Left kidney (tissue), 8 donors: ENCODE data around the gene CFH. TPM values are rescaled to one million over a fixed set of nuclear protein-coding genes. Genes with fewer than 3 reads are reported as not detected.
"Not testable (repeated sequence)": the region's sequence is repeated elsewhere in the genome, so short reads cannot be mapped to it uniquely, and the experiment has no call there.

Source experiments
- DNase-seq: peaks from one replicate; pipeline ENCODE4 v3.0.0-alpha.2; 2013
- long read RNA-seq, 8 donors: transcript quantifications; one replicate each; lab custom pipeline, GENCODE V29; 2026
- polyA plus RNA-seq: library from polyadenylated mRNA; unstranded; fragments of 120-200 nt; gene quantifications from one replicate; pipeline ENCODE4 v1.2.1, GENCODE V29; 2013; ENCODE audit not compliant: insufficient read length

CFH gene
- 34.4 TPM for polyA plus RNA-seq
- long read RNA-seq, donor 1, partial matches to known transcripts = 0 of 2 reads
- long read RNA-seq, donor 1, other reads (novel, unspliced or antisense) = 0 of 2 reads
- long read RNA-seq, donor 2, partial matches to known transcripts = 0 of 1 reads
- long read RNA-seq, donor 2, other reads (novel, unspliced or antisense) = 0 of 1 reads
- long read RNA-seq, donor 3, partial matches to known transcripts = 0 of 1 reads
- long read RNA-seq, donor 3, other reads (novel, unspliced or antisense) = 0 of 1 reads
- long read RNA-seq, donor 4 = 0 reads
- long read RNA-seq, donor 5, full-length matches to known transcripts = 4 of 9 reads
- long read RNA-seq, donor 5, partial matches to known transcripts = 5 of 9 reads
- long read RNA-seq, donor 5, other reads (novel, unspliced or antisense) = 0 of 9 reads
- long read RNA-seq, donor 6, full-length matches to known transcripts = 2 of 2 reads
- long read RNA-seq, donor 6, partial matches to known transcripts = 0 of 2 reads
- long read RNA-seq, donor 6, other reads (novel, unspliced or antisense) = 0 of 2 reads
- long read RNA-seq, donor 7, partial matches to known transcripts = 0 of 4 reads
- long read RNA-seq, donor 7, other reads (novel, unspliced or antisense) = 0 of 4 reads
- long read RNA-seq, donor 8 = 0 reads

- DNase-seq = peak; percentile 15
Measured at GRCh38 chr1:196651637-196652215, at the start of gene CFH. CFH (plus strand) TSS chr1:196652043; CDS start chr1:196652118, 75 bp downstream.

- DNase-seq = no peak
Measured at GRCh38 chr1:196603651-196604050, 48.2 kb upstream of the CFH start.

- no peak for DNase-seq
Measured at GRCh38 chr1:196607981-196608380, 43.9 kb upstream of the CFH start.

GRCh38 chr1:196608390-196609369, 43.2 kb upstream of the CFH start, which contains the start of gene KCNT2:
KCNT2 (minus strand) TSS chr1:196608440; CDS start chr1:196608309, 131 bp downstream.
- peak; percentile 91 for DNase-seq

- DNase-seq = peak; percentile 7
Measured at GRCh38 chr1:196609370-196609737, 42.5 kb upstream of the CFH start.

GRCh38 chr1:196611873-196612272, 40.0 kb upstream of the CFH start:
- no peak for DNase-seq

GRCh38 chr1:196619721-196620120, 32.1 kb upstream of the CFH start:
- no peak for DNase-seq

- no peak for DNase-seq
Measured at GRCh38 chr1:196623079-196623478, 28.8 kb upstream of the CFH start.

GRCh38 chr1:196628838-196629237, 23.0 kb upstream of the CFH start:
- no peak for DNase-seq

GRCh38 chr1:196637606-196638005, 14.2 kb upstream of the CFH start:
- no peak for DNase-seq

GRCh38 chr1:196638466-196638865, 13.4 kb upstream of the CFH start:
- no peak for DNase-seq

GRCh38 chr1:196639291-196639690, 12.6 kb upstream of the CFH start:
- DNase-seq = not testable (repeated sequence)

GRCh38 chr1:196640976-196641375, 10.9 kb upstream of the CFH start:
- DNase-seq = no peak

GRCh38 chr1:196649990-196650389, 1.9 kb upstream of the CFH start:
- no peak for DNase-seq

GRCh38 chr1:196650403-196650802, 1.4 kb upstream of the CFH start:
- no peak for DNase-seq

GRCh38 chr1:196651079-196651478, 764 bp upstream of the CFH start:
- DNase-seq = no peak

- no peak for DNase-seq
Measured at GRCh38 chr1:196654271-196654670, 2.4 kb downstream of the CFH start.

- DNase-seq = no peak
Measured at GRCh38 chr1:196655071-196655470, 3.2 kb downstream of the CFH start.

GRCh38 chr1:196655494-196655893, 3.7 kb downstream of the CFH start:
- no peak for DNase-seq

- no peak for DNase-seq
Measured at GRCh38 chr1:196659471-196659870, 7.6 kb downstream of the CFH start.

GRCh38 chr1:196660272-196660671, 8.4 kb downstream of the CFH start:
- no peak for DNase-seq

- peak; percentile 35 for DNase-seq
Measured at GRCh38 chr1:196660852-196661251, 9.0 kb downstream of the CFH start.
